SKM-1 (cell line): Measurements from ENCODE around the gene OPTN.
"Not testable (repeated sequence)": the region's sequence is repeated elsewhere in the genome, so short reads cannot be mapped to it uniquely, and the experiment has no call there.

ENCODE experiments used
- DNase-seq: peaks from one replicate; lab custom pipeline; 2025; ENCODE audit not compliant: unreplicated experiment; lab: John Stamatoyannopoulos, UW

The OPTN gene

GRCh38 chr10:13089345-13089744 is 10.6 kb upstream of the OPTN start:
- no peak for DNase-seq

- DNase-seq, result no peak
These were observed 9.7 kb upstream of the OPTN start for GRCh38 chr10:13090289-13090688.

- no peak for DNase-seq
These were observed 8.2 kb upstream of the OPTN start for GRCh38 chr10:13091801-13092200.

DNA sequence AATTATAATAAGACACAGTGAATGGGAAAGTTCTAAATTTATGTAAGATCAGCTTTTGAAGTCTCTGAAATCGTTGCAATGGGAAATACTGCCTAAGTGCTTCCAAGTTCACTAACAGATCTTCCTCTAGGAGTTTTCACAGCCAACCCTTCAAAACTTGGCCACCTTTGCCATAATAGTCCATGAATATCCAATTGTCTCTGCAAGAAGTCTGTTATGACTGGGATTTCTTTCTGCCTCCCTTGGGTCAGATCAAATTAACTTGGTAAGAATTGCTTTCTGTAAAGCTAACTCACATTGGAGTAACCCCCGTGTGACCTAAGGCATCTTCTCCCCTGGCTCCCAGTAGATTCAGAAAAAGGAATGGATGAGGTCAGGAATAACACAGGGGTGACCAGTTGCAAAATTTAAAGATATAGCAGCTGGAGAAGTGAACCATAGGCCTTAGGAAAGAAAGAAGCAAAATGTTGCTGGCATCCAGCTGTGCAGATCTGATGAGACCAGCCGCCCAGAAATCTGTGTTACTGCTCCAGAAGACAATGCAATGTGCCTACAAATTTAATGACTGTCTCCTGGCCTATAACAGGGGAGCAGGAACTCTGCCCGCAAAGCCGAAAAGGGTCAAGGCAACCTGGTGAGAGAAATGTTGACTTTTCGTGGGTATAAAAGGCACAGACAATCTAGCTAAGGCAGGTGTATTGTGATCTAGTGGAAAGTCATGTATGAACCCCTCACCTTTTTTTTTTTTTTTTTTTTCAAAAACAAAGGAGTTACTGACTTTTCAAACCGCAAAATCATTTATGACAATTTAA is 7.5 kb upstream of the OPTN start:
- no peak for DNase-seq

- DNase-seq, result not testable (repeated sequence)
These were observed 5.9 kb upstream of the OPTN start for GRCh38 chr10:13094082-13094481.

GRCh38 chr10:13095094-13095493 is 4.9 kb upstream of the OPTN start:
- no peak for DNase-seq

- no peak for DNase-seq
These were observed 4.0 kb upstream of the OPTN start for GRCh38 chr10:13095929-13096328.

DNA sequence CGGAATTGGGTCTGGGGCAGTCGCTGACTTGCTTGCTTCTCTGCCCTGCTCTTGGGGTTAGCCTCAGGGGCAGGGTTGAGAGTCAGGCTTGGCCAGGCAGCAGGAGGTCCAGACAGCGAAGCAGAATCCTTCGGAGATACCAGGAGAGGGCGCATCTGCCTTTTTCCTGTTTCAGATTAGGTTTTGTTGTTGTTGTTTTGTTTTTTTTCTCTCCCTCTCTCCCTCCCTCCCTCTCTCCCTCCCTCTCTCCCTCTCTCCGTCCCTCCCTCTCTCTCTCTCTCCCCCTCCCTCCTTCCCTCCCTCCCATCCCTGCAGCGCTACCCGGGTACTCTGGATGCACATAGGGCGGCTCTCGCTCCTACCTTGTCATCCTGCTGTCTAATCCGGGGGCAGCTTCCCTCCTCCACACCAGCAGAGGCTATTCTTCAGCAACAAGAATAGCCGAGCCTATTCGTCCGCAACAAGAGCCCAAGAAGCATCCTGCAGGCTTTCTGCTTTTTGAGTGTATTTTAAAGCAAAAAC is 758 bp upstream of the OPTN start:
- DNase-seq, result no peak

- DNase-seq, result no peak
These were observed 659 bp downstream of the OPTN start for GRCh38 chr10:13100349-13101294.

GRCh38 chr10:13102002-13102794 is 2.2 kb downstream of the OPTN start:
- DNase-seq, result no peak

DNA sequence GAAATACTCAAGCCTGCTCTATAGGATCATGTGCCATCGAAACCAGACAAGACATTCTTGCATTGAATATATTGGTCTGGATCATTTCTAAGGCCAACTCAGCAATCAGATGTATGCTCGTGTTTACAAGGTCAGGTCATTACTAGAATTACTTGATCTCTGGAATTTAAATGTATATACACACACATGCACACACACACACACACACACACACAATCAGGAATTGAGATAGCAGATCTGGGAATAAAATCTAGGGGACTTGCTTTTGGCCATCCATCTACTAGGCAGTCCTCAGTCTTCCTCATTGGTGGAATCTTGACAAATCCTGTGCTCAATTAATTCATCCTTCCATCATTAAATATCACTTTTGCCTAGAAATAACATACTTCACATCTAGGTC is 3.6 kb downstream of the OPTN start:
- DNase-seq, result no peak

DNA sequence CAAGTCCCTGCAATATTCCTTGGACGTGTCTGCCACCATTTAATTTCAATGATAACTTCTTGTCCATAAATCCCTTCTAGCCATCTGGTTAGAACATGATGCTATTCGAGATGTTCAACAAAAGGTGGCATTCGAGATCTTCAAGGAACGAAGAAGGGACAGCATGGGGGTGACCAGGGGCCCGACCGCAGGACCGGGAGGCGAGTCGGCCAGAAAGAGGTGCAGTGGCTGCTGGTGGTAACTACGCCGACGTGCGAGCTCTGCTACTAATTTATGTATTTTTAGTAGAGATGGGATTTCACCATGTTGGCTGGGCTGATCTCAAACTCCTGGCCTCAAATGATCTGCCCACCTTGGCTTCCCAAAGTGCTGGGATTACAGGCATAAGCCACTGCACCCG is 4.7 kb downstream of the OPTN start:
- DNase-seq, result no peak

GRCh38 chr10:13105184-13105583 is 5.2 kb downstream of the OPTN start:
- DNase-seq, result no peak

GRCh38 chr10:13106387-13107045 is 6.6 kb downstream of the OPTN start:
- DNase-seq, result no peak

GRCh38 chr10:13110908-13111307 is 10.9 kb downstream of the OPTN start:
- DNase-seq, result no peak

- no peak for DNase-seq
These were observed 13.6 kb downstream of the OPTN start for GRCh38 chr10:13113544-13113943.

GRCh38 chr10:13115832-13116803 is 16.2 kb downstream of the OPTN start:
- DNase-seq, result no peak

- peak; percentile 42 for DNase-seq
These were observed 18.1 kb downstream of the OPTN start for GRCh38 chr10:13117841-13118783.
